ENCODE results near the gene MSRB1. TPM values are rescaled to one million over a fixed set of nuclear protein-coding genes. Genes with fewer than 3 reads are reported as not detected.

The MSRB1 gene
- total and polyA plus RNA-seq, 9 of the 15 experiments (the other 6 are each of a cell fraction or from before 2014, with no cell fraction given), result 5.4 to 33.7 (median 25.7) TPM

GRCh38 chr16:1991948-1992703 lies 49.1 kb upstream of the MSRB1 start (continued):
- TF ChIP-seq RREB1 (CRISPR knock-in tag; IDR thresholded peaks at IDR 0.05), result no peak
- no peak for TF ChIP-seq TFE3 (CRISPR knock-in tag; IDR thresholded peaks at IDR 0.05)
- TF ChIP-seq AFF4 (CRISPR knock-in tag; IDR thresholded peaks at IDR 0.05), result no peak
- TF ChIP-seq ZBTB12 (CRISPR knock-in tag; IDR thresholded peaks at IDR 0.05), result no peak
- TF ChIP-seq ZNF707 (CRISPR knock-in tag; conservative IDR thresholded peaks at IDR 0.05), result no peak
- no peak for TF ChIP-seq HNRNPL (IDR thresholded peaks at IDR 0.05; ENCODE audit: low read depth, low read length)
- TF ChIP-seq NFRKB (IDR thresholded peaks at IDR 0.05; ENCODE audit: low read depth), result no peak; the same call in 1 of the 2 replicates
- no peak for TF ChIP-seq RBM39 (optimal IDR thresholded peaks at IDR 0.05; ENCODE audit: low read depth, low read length)
- TF ChIP-seq SMAD3 (CRISPR knock-in tag; conservative IDR thresholded peaks at IDR 0.05), result no peak
- TF ChIP-seq CTCFL (IDR thresholded peaks at IDR 0.05; ENCODE audit: borderline replicate concordance, insufficient read depth, low read depth, low read length, poor library complexity, severe bottlenecking), result no peak
- no peak for TF ChIP-seq GABPB2 (CRISPR knock-in tag; conservative IDR thresholded peaks at IDR 0.05)
- peak; percentile 63 for TF ChIP-seq SUPT5H (IDR thresholded peaks at IDR 0.05)
